SK-N-SH (cell line): ENCODE measurements around the gene RGS7. TPM values are rescaled to one million over a fixed set of nuclear protein-coding genes. Genes with fewer than 3 reads are reported as not detected.
"Not testable (repeated sequence)": the region's sequence is repeated elsewhere in the genome, so short reads cannot be mapped to it uniquely, and the experiment has no call there.

ENCODE experiments used
- CTCF ChIA-PET: fragments of 300-600, 350-600 bp; formaldehyde crosslinking; extraction: SDS; loops from one replicate; lab custom pipeline; 2021; lab: Yijun Ruan, JAX
- POLR2A ChIA-PET: fragments of 350-600 bp; sonication (Branson Sonifier 250); formaldehyde crosslinking; extraction: SDS; loops from one replicate; lab custom pipeline; 2020; ENCODE audit warnings: antibody characterized with exemption, inconsistent platforms; lab: Yijun Ruan, JAX
- DNase-seq: peaks from one replicate; pipeline ENCODE4 v3.0.0; 2012
- H2AFZ ChIP-seq: fragments of 200-600 bp; sonication (generic); 2 replicates; pipeline ENCODE4 v1.8.1; 2016; ENCODE audit warnings: antibody characterized with exemption, mild to moderate bottlenecking, low read depth
- H3F3A ChIP-seq: fragments of 200-600 bp; sonication (generic); replicated peaks from 2 replicates; pipeline ENCODE3; 2016; ENCODE audit warnings: antibody characterized with exemption, mild to moderate bottlenecking; ENCODE audit not compliant: insufficient read depth
- H3K27ac ChIP-seq, 2 experiments: fragments of 200-500 bp in 1 of 2; fragments of 200-600 bp in 1 of 2; sonication (Bioruptor generic) in 1 of 2; sonication (generic), shearing (Covaris generic) in 1 of 2; 2 replicates each; pipeline versions ENCODE4 v1.5.1 to v1.6.1; 2014 to 2016; ENCODE audit warnings: low read depth in 2 of 2, inconsistent platforms in 1 of 2, low read length in 1 of 2, mild to moderate bottlenecking in 1 of 2, mixed read lengths in 1 of 2
- H3K27me3 ChIP-seq: fragments of 200-600 bp; sonication (generic), shearing (Covaris generic); 2 replicates; pipeline ENCODE4 v1.6.1; 2016; ENCODE audit warnings: mixed run types; ENCODE audit not compliant: insufficient read depth
- H3K36me3 ChIP-seq, 2 experiments: fragments of 200-500 bp in 1 of 2; fragments of 200-600 bp in 1 of 2; sonication (Bioruptor generic) in 1 of 2; sonication (generic) in 1 of 2; replicated peaks in 1 of 2; 2 replicates each; pipeline versions ENCODE3 to v1.5.1; 2014 to 2016; ENCODE audit warnings: low read length in 1 of 2, mild to moderate bottlenecking in 1 of 2; ENCODE audit not compliant: insufficient read depth in 2 of 2, control insufficient read depth in 1 of 2
- H3K4me1 ChIP-seq, 2 experiments: fragments of 200-500 bp in 1 of 2; fragments of 200-600 bp in 1 of 2; sonication (Bioruptor generic) in 1 of 2; sonication (generic), shearing (Covaris generic) in 1 of 2; 2 replicates each; pipeline versions ENCODE4 v1.5.1 to v1.6.1; 2014 to 2016; ENCODE audit warnings: low read depth in 1 of 2, low read length in 1 of 2, mixed run types in 1 of 2; ENCODE audit not compliant: insufficient read depth in 2 of 2, control insufficient read depth in 1 of 2
- H3K4me2 ChIP-seq: fragments of 200-600 bp; sonication (generic), shearing (Covaris generic); 2 replicates; pipeline ENCODE4 v1.6.1; 2017; ENCODE audit warnings: mixed run types
- H3K4me3 ChIP-seq, 2 experiments: fragments of 200-500 bp in 1 of 2; fragments of 200-600 bp in 1 of 2; sonication (Bioruptor generic) in 1 of 2; sonication (generic), shearing (Covaris generic) in 1 of 2; 2 replicates each; pipeline versions ENCODE4 v1.5.1 to v1.8.1; 2014 to 2016; ENCODE audit warnings: low read depth in 2 of 2, inconsistent platforms in 1 of 2, low read length in 1 of 2, mild to moderate bottlenecking in 1 of 2, mixed read lengths in 1 of 2, moderate library complexity in 1 of 2
- H3K79me2 ChIP-seq: fragments of 200-600 bp; sonication (generic); 2 replicates; pipeline ENCODE4 v1.8.1; 2017; ENCODE audit warnings: mild to moderate bottlenecking; ENCODE audit not compliant: insufficient read depth
- H3K9ac ChIP-seq: fragments of 200-600 bp; sonication (generic); 2 replicates; pipeline ENCODE4 v1.6.1; 2017; ENCODE audit warnings: mixed run types
- H3K9me2 ChIP-seq: fragments of 200-600 bp; sonication (generic); 2 replicates; pipeline ENCODE4 v1.6.1; 2017; ENCODE audit warnings: mixed run types
- H3K9me3 ChIP-seq: fragments of 200-600 bp; sonication (generic); 2 replicates; pipeline ENCODE4 v1.6.1; 2017; ENCODE audit warnings: mixed run types, mild to moderate bottlenecking, moderate library complexity
- H4K20me1 ChIP-seq: fragments of 200-600 bp; sonication (generic); 2 replicates; pipeline ENCODE4 v1.6.1; 2017; ENCODE audit warnings: mild to moderate bottlenecking, mixed run types; ENCODE audit not compliant: insufficient read depth
- EZH2phosphoT487 ChIP-seq: fragments of 200-600 bp; sonication (generic); IDR thresholded peaks from 2 replicates; pipeline ENCODE4 v1.6.1; 2017; ENCODE audit warnings: low read depth, mixed run types, mild to moderate bottlenecking, antibody characterized with exemption, moderate library complexity, borderline replicate concordance
- FOXJ3 ChIP-seq: sonication (generic); formaldehyde crosslinking; IDR thresholded peaks from 2 replicates; pipeline ENCODE4 v1.5.1; 2020; ENCODE audit warnings: mild to moderate bottlenecking, missing genetic modification reagents
- FOXM1 ChIP-seq: IDR thresholded peaks from 2 replicates; pipeline ENCODE4 v1.4.0; 2012; ENCODE audit warnings: low read depth, mild to moderate bottlenecking
- GATA2 ChIP-seq: sonication (generic); formaldehyde crosslinking; IDR thresholded peaks from 2 replicates; pipeline ENCODE4 v1.5.0; 2020; ENCODE audit warnings: mild to moderate bottlenecking, missing genetic modification reagents
- MEF2A ChIP-seq: IDR thresholded peaks from 2 replicates; pipeline ENCODE4 v1.4.0; 2012; ENCODE audit warnings: low read depth, borderline replicate concordance
- NFIC ChIP-seq: IDR thresholded peaks from 2 replicates; pipeline ENCODE4 v1.4.0; 2012; ENCODE audit warnings: borderline replicate concordance
- POLR2AphosphoS5 ChIP-seq: IDR thresholded peaks from 2 replicates; pipeline ENCODE4 v1.6.1; 2012; ENCODE audit warnings: low read depth, low read length
- RAD21 ChIP-seq: IDR thresholded peaks from 2 replicates; pipeline ENCODE4 v1.6.1; 2012; ENCODE audit warnings: mild to moderate bottlenecking, low read length
- RCOR1 ChIP-seq: fragments of 150-350 bp; IDR thresholded peaks from 2 replicates; pipeline ENCODE4 v1.6.1; 2017; ENCODE audit warnings: antibody characterized with exemption, low read length
- RFX5 ChIP-seq: IDR thresholded peaks from 2 replicates; pipeline ENCODE4 v1.6.1; 2012; ENCODE audit warnings: mild to moderate bottlenecking, improper control_type of control experiment, low read length
- SIN3A ChIP-seq: IDR thresholded peaks from 2 replicates; pipeline ENCODE4 v1.6.1; 2012; ENCODE audit warnings: low read depth, mild to moderate bottlenecking, low read length, moderate library complexity, borderline replicate concordance
- TAF1 ChIP-seq: IDR thresholded peaks from 2 replicates; pipeline ENCODE4 v1.6.1; 2012; ENCODE audit warnings: low read depth, mild to moderate bottlenecking, low read length, moderate library complexity, borderline replicate concordance
- TCF12 ChIP-seq: IDR thresholded peaks from 2 replicates; pipeline ENCODE4 v1.4.0; 2012
- TEAD4 ChIP-seq: IDR thresholded peaks from 2 replicates; pipeline ENCODE4 v1.4.0; 2012; ENCODE audit warnings: mild to moderate bottlenecking, borderline replicate concordance; ENCODE audit not compliant: insufficient read depth
- WGBS: methylation state at CpG from one replicate; pipeline ENCODE4 v1.1.6; 2017; ENCODE audit warnings: low lambda C conversion rate; 5-methylcytosine and 5-hydroxymethylcytosine counted together
- polyA plus RNA-seq, 3 experiments: library from polyadenylated mRNA; depleted of rRNA; stranded (reverse); fragments of >200 nt; gene quantifications; 2 replicates each; pipeline ENCODE4 v1.2.3, GENCODE V29; 2012
- TF ChIP-seq, protein P1 (sequence below): fragments of 150-350 bp; IDR thresholded peaks from 2 replicates; pipeline ENCODE4 v1.6.1; 2016; ENCODE audit warnings: mild to moderate bottlenecking, low read depth, low read length
- TF ChIP-seq, protein P2 (sequence below): IDR thresholded peaks from 2 replicates; pipeline ENCODE4 v1.4.0; 2012; ENCODE audit warnings: low read depth, borderline replicate concordance
- TF ChIP-seq, protein P3 (sequence below): IDR thresholded peaks from 2 replicates; pipeline ENCODE4 v1.4.0; 2012; ENCODE audit warnings: low read depth
- TF ChIP-seq, protein P4 (sequence below): IDR thresholded peaks from 2 replicates; pipeline ENCODE4 v1.4.0; 2012; ENCODE audit warnings: low read depth, borderline replicate concordance

RGS7 gene
- polyA plus RNA-seq, 1 of the 3 experiments (the other 2 are of a cell fraction): 0.36 TPM

DNA sequence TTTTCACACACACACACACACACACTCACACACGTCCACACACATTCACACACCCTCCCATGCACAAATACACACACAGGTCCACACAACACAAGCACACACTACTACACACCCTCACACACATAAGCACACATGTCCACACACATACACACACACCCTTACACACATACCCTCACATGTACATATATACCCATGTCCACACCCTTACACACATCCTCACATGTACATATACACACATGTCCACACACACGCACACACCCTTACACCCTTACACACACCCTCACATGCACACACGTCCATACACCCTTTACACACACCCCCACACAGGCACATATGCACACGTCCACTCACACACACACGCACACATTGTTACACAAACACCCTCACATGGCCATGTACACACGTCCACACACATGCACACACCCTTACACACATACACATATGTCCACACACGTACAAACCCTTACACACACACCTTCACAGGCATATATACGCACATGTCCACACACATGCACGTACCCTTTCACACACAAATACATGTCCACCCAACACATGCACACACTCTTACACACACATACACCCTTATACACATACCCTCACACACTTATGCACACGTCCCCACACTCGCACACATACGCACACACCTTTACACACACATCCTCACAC is 50.7 kb downstream of the RGS7 start:
- no peak overlapping the region for H3K4me2 ChIP-seq
- H2AFZ ChIP-seq: no peak overlapping the region
- H3K27ac ChIP-seq: no peak overlapping the region
- H3K9me2 ChIP-seq: no peaks in the 10 kb centered on the region
- H3K27me3 ChIP-seq: no peaks in the 10 kb centered on the region
- no peaks in the 10 kb centered on the region for H3K36me3 ChIP-seq
- CTCF ChIA-PET: no interaction called here
- H4K20me1 ChIP-seq: no peaks in the 10 kb centered on the region
- no peaks in the 10 kb centered on the region for H3F3A ChIP-seq
- POLR2A ChIA-PET: no interaction called here
- H3K4me1 ChIP-seq: no peaks in the 10 kb centered on the region; a peak in 1 of 4 replicates
- no peaks in the 10 kb centered on the region for H3K9me3 ChIP-seq
- WGBS: 44% methylated on average over 12 of the region's 12 CpGs
- no peaks in the 10 kb centered on the region for H3K79me2 ChIP-seq
- DNase-seq: no peak
- H3K4me3 ChIP-seq: no peak overlapping the region
- H3K9ac ChIP-seq: no peak overlapping the region
- no peak for TF ChIP-seq RAD21
- TF ChIP-seq RCOR1: no peak
- TF ChIP-seq, protein P1, sequence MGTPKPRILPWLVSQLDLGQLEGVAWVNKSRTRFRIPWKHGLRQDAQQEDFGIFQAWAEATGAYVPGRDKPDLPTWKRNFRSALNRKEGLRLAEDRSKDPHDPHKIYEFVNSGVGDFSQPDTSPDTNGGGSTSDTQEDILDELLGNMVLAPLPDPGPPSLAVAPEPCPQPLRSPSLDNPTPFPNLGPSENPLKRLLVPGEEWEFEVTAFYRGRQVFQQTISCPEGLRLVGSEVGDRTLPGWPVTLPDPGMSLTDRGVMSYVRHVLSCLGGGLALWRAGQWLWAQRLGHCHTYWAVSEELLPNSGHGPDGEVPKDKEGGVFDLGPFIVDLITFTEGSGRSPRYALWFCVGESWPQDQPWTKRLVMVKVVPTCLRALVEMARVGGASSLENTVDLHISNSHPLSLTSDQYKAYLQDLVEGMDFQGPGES: no peak
- no peak for TF ChIP-seq FOXM1
- no peak for TF ChIP-seq NFIC
- no peak for TF ChIP-seq FOXJ3
- TF ChIP-seq TEAD4: no peak
- TF ChIP-seq GATA2 (CRISPR knock-in tag): no peak
- TF ChIP-seq, protein P2, sequence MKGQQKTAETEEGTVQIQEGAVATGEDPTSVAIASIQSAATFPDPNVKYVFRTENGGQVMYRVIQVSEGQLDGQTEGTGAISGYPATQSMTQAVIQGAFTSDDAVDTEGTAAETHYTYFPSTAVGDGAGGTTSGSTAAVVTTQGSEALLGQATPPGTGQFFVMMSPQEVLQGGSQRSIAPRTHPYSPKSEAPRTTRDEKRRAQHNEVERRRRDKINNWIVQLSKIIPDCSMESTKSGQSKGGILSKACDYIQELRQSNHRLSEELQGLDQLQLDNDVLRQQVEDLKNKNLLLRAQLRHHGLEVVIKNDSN: no peak
- TF ChIP-seq POLR2AphosphoS5: no peak
- TF ChIP-seq, protein P3, sequence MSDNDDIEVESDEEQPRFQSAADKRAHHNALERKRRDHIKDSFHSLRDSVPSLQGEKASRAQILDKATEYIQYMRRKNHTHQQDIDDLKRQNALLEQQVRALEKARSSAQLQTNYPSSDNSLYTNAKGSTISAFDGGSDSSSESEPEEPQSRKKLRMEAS: no peak
- no peak for TF ChIP-seq MEF2A
- TF ChIP-seq TCF12: no peak
- no peak for TF ChIP-seq SIN3A
- TF ChIP-seq, protein P4, sequence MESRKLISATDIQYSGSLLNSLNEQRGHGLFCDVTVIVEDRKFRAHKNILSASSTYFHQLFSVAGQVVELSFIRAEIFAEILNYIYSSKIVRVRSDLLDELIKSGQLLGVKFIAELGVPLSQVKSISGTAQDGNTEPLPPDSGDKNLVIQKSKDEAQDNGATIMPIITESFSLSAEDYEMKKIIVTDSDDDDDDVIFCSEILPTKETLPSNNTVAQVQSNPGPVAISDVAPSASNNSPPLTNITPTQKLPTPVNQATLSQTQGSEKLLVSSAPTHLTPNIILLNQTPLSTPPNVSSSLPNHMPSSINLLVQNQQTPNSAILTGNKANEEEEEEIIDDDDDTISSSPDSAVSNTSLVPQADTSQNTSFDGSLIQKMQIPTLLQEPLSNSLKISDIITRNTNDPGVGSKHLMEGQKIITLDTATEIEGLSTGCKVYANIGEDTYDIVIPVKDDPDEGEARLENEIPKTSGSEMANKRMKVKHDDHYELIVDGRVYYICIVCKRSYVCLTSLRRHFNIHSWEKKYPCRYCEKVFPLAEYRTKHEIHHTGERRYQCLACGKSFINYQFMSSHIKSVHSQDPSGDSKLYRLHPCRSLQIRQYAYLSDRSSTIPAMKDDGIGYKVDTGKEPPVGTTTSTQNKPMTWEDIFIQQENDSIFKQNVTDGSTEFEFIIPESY: no peak
- TF ChIP-seq EZH2phosphoT487: no peak
- no peak for TF ChIP-seq TAF1
- no peak for TF ChIP-seq RFX5
- TF ChIP-seq, all 33 proteins: peak for 0

DNA sequence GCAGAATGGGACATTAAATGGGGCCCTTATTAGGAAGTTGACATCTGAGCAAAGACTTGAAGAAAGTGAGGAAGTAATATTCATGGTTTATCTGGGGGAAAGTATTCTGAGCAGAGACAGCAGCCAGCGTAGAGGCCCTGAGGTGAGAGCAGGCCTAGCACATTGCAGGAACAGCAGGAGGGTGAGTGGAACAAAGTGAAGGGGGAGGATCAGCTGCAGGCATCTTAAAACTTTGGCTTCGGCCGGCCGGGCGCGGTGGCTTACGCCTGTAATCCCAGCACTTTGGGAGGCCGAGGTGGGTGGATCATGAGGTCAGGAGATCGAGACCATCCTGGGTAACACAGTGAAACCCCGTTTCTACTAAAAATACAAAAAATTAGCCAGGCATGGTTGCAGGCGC is 55.0 kb downstream of the RGS7 start:
- CTCF ChIA-PET: interaction anchor here (1.2 kb wide), 1 partner anchor 26 kb away, joined by 3 read pairs; no protein-coding TSS in a partner anchor
- H3K4me1 ChIP-seq, DNase-seq, H3K36me3 ChIP-seq, H3F3A ChIP-seq, H2AFZ ChIP-seq, H3K4me3 ChIP-seq, H3K79me2 ChIP-seq, H3K4me2 ChIP-seq, POLR2A ChIA-PET, H3K27ac ChIP-seq, H3K9me3 ChIP-seq, H3K9me2 ChIP-seq, H4K20me1 ChIP-seq, H3K9ac ChIP-seq, H3K27me3 ChIP-seq: not testable (repeated sequence)
- WGBS: 65% methylated on average over 11 of the region's 11 CpGs
